Middle frontal gyrus (tissue), 1 donor: ENCODE data around the gene ITFG1.

ENCODE experiments used
- DNase-seq: peaks from one replicate; pipeline ENCODE4 v3.0.0-alpha.2; 2015; ENCODE audit warnings: low spot score; ENCODE audit errors: extremely low spot score

Gene ITFG1

GRCh38 chr16:47109361-47109760 lies 351.5 kb downstream of the ITFG1 start:
- DNase-seq: no peak
